ENCODE measurements around the gene ANKUB1. TPM values are rescaled to one million over a fixed set of nuclear protein-coding genes. Genes with fewer than 3 reads are reported as not detected.

ANKUB1 gene
- total RNA-seq, 2 donors from 2014 or later: not detected

Other genes starting within 250 kb of the ANKUB1 start
- gene WWTR1, start 134.5 kb downstream of the ANKUB1 start, total RNA-seq: 1 to 10 TPM in 1 of 2 donors, under 1 TPM in 1; 0.99 to 1.2 TPM
- gene COMMD2, start 40.1 kb downstream of the ANKUB1 start, total RNA-seq: 10 to 100 TPM; 24.6 to 25.0 TPM
- 10 to 100 TPM; 24.2 to 27.7 TPM for gene RNF13, start 20.7 kb upstream of the ANKUB1 start, total RNA-seq
- 1 to 10 TPM; 2.4 to 3.0 TPM for gene PFN2, start 178.3 kb upstream of the ANKUB1 start, total RNA-seq

Data from activated naive CD4-positive, alpha-beta T cell treated with anti-CD3 and anti-CD28 coated beads, Interleukin-2, amount 50 U/mL, for 72 hours (primary cell).